Loucy (cell line): Measurements from ENCODE around the gene SLC39A11.

Source experiments
- EZH2phosphoT487 ChIP-seq: fragments of 200-600 bp; IDR thresholded peaks from 2 replicates; pipeline ENCODE4 v1.6.1; 2018; ENCODE audit warnings: antibody characterized with exemption, mild to moderate bottlenecking, moderate library complexity, borderline replicate concordance
- TF ChIP-seq, protein P1 (sequence below): fragments of 200-600 bp; sonication (generic); conservative IDR thresholded peaks from 2 replicates; pipeline ENCODE4 v1.5.1; 2014; ENCODE audit warnings: mild to moderate bottlenecking, antibody characterized with exemption, low read length

DNA sequence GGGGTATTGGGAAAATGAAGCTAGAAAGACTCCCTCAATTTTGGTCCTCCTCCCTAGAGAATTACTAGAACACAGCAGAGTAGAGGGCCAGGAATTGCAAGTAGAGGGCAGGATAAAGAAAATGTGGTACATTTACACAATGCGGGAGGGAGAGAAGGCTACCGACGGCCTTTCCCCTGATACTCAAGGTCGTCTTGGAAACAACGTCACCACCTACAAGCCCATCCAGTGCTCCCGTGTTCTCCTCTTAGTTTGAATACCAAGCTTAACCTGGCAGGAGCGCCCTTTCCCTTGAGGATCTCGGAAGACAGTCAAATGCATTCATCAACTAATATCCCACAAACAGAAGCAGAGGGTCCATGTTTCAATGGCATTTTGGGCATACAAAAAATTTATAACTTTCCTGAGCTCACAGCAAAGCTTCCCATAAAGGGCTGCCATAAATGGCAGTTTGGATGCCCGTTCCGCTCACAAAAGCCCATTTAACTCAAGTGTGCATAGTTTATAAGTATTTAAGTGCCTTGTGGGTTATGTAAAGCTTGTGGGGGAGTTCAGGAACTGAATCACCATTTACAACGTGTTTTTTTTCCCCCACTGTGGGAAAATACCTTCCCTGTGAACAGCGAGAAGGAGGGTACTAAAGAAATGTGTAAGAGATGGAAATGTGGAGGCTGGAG lies 414.6 kb downstream of the SLC39A11 start:
- TF ChIP-seq, protein P1, sequence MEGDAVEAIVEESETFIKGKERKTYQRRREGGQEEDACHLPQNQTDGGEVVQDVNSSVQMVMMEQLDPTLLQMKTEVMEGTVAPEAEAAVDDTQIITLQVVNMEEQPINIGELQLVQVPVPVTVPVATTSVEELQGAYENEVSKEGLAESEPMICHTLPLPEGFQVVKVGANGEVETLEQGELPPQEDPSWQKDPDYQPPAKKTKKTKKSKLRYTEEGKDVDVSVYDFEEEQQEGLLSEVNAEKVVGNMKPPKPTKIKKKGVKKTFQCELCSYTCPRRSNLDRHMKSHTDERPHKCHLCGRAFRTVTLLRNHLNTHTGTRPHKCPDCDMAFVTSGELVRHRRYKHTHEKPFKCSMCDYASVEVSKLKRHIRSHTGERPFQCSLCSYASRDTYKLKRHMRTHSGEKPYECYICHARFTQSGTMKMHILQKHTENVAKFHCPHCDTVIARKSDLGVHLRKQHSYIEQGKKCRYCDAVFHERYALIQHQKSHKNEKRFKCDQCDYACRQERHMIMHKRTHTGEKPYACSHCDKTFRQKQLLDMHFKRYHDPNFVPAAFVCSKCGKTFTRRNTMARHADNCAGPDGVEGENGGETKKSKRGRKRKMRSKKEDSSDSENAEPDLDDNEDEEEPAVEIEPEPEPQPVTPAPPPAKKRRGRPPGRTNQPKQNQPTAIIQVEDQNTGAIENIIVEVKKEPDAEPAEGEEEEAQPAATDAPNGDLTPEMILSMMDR, result no peak
- TF ChIP-seq EZH2phosphoT487, result no peak
